H1 (cell line): ENCODE data around the gene STAT4. TPM values are rescaled to one million over a fixed set of nuclear protein-coding genes. Genes with fewer than 3 reads are reported as not detected.

ENCODE experiments used
- CTCF ChIA-PET: fragments of 300-600 bp; sonication (Branson Sonifier 250); formaldehyde crosslinking; loops from one replicate; lab custom pipeline; 2021; ENCODE audit not compliant: partially characterized antibody; lab: Charles Lee
- POLR2A ChIA-PET: fragments of 300-600 bp; sonication (Branson Sonifier 250); formaldehyde crosslinking; loops from one replicate; lab custom pipeline; 2021; ENCODE audit warnings: inconsistent platforms; ENCODE audit not compliant: partially characterized antibody; lab: Charles Lee
- DNase-seq, 2 experiments: peaks; one replicate each; pipeline versions ENCODE4 v3.0.0 to v3.0.0-alpha.2; 2010 to 2022; ENCODE audit warnings: low spot score in 2 of 2, low read depth in 1 of 2, mixed read lengths in 1 of 2
- FAIRE-seq: peaks from 2 replicates; lab custom pipeline; 2011; peaks lifted over from hg19 to GRCh38; lab: Jason Lieb, UNC
- H2AFZ ChIP-seq: 2 replicates; pipeline ENCODE4 v1.8.1; 2012; ENCODE audit warnings: low read length, inconsistent platforms
- H2AK5ac ChIP-seq: 2 replicates; pipeline ENCODE4 v1.6.1; 2013; ENCODE audit warnings: low read depth, low read length
- H2BK120ac ChIP-seq: replicated peaks from 2 replicates; pipeline ENCODE3; 2013; ENCODE audit warnings: low read depth, low read length, inconsistent platforms
- H2BK12ac ChIP-seq: 2 replicates; pipeline ENCODE4 v1.6.1; 2013; ENCODE audit warnings: low read depth, low read length
- H2BK15ac ChIP-seq: 2 replicates; pipeline ENCODE4 v1.6.1; 2013; ENCODE audit warnings: low read length
- H2BK20ac ChIP-seq: 2 replicates; pipeline ENCODE4 v1.6.1; 2013; ENCODE audit warnings: low read length
- H2BK5ac ChIP-seq: 2 replicates; pipeline ENCODE4 v1.6.1; 2013; ENCODE audit warnings: low read depth, low read length
- H3K14ac ChIP-seq: 2 replicates; pipeline ENCODE4 v1.6.1; 2013; ENCODE audit warnings: inconsistent platforms; ENCODE audit not compliant: insufficient read length
- H3K18ac ChIP-seq: 2 replicates; pipeline ENCODE4 v1.6.1; 2013; ENCODE audit warnings: low read length; ENCODE audit errors: extremely low read depth
- H3K23ac ChIP-seq: 2 replicates; pipeline ENCODE4 v1.6.1; 2013; ENCODE audit warnings: inconsistent platforms; ENCODE audit not compliant: insufficient read length
- H3K23me2 ChIP-seq: 2 replicates; pipeline ENCODE4 v1.6.1; 2013; ENCODE audit warnings: low read depth, low read length
- H3K27ac ChIP-seq: 2 replicates; pipeline ENCODE4 v1.6.1; 2011; ENCODE audit warnings: low read depth, low read length, inconsistent platforms
- H3K27me3 ChIP-seq, 4 experiments: replicated peaks in 1 of 4; 1 replicate in 1 of 4; 2 replicates in 3 of 4; pipeline versions ENCODE4 v1.6.1 to v1.8.1; 2011 to 2013; ENCODE audit warnings: low read length in 3 of 4, mild to moderate bottlenecking in 3 of 4, inconsistent platforms in 2 of 4, mixed read lengths in 2 of 4, moderate library complexity in 1 of 4; ENCODE audit not compliant: control insufficient read depth in 3 of 4, insufficient read depth in 3 of 4; ENCODE audit errors: extremely low read depth in 1 of 4
- H3K36me3 ChIP-seq, 4 experiments: 2 replicates each; pipeline versions ENCODE4 v1.6.1 to v1.8.1; 2011 to 2013; ENCODE audit warnings: mild to moderate bottlenecking in 4 of 4, low read length in 3 of 4, moderate library complexity in 2 of 4, control low read depth in 1 of 4, inconsistent platforms in 1 of 4; ENCODE audit not compliant: insufficient read depth in 4 of 4, control insufficient read depth in 2 of 4
- H3K4ac ChIP-seq: replicated peaks from 2 replicates; pipeline ENCODE3; 2013; ENCODE audit warnings: low read length, low read depth, mixed read lengths, inconsistent platforms; ENCODE audit not compliant: insufficient read length
- H3K4me1 ChIP-seq, 4 experiments: replicated peaks in 1 of 4; 1 replicate in 1 of 4; 2 replicates in 3 of 4; pipeline versions ENCODE4 v1.6.1 to v1.8.1; 2011 to 2013; ENCODE audit warnings: low read length in 3 of 4, inconsistent platforms in 2 of 4, mixed read lengths in 1 of 4; ENCODE audit not compliant: insufficient read depth in 4 of 4, control insufficient read depth in 3 of 4
- H3K4me2 ChIP-seq, 2 experiments: 2 replicates each; pipeline versions ENCODE4 v1.6.1 to v1.8.1; 2011 to 2013; ENCODE audit warnings: low read depth in 2 of 2, low read length in 2 of 2, control low read depth in 1 of 2, inconsistent platforms in 1 of 2, mild to moderate bottlenecking in 1 of 2; ENCODE audit not compliant: insufficient read depth in 1 of 2
- H3K4me3 ChIP-seq, 4 experiments: fragments of 200-600, 300-600 bp in 1 of 4; sonication (generic), shearing (Covaris generic), sonication (Bioruptor Twin) in 1 of 4; 2 replicates each; pipeline versions ENCODE4 v1.5.1 to v1.8.1; 2011 to 2016; ENCODE audit warnings: low read length in 4 of 4, low read depth in 3 of 4, control low read depth in 2 of 4, inconsistent platforms in 2 of 4, mild to moderate bottlenecking in 2 of 4, mixed read lengths in 1 of 4, moderate library complexity in 1 of 4; ENCODE audit not compliant: insufficient read depth in 2 of 4; ENCODE audit errors: extremely low read depth in 1 of 4
- H3K56ac ChIP-seq: replicated peaks from 2 replicates; pipeline ENCODE3; 2013; ENCODE audit warnings: low read depth, mild to moderate bottlenecking, mixed read lengths, low read length, inconsistent platforms; ENCODE audit not compliant: insufficient read length
- H3K79me1 ChIP-seq: 2 replicates; pipeline ENCODE4 v1.6.1; 2013; ENCODE audit warnings: low read depth, low read length, control low read depth
- H3K79me2 ChIP-seq, 2 experiments: 2 replicates each; pipeline versions ENCODE4 v1.6.1 to v1.8.1; 2012 to 2013; ENCODE audit warnings: low read length in 2 of 2, mild to moderate bottlenecking in 2 of 2, inconsistent platforms in 1 of 2; ENCODE audit not compliant: insufficient read depth in 2 of 2, control insufficient read depth in 1 of 2
- H3K9ac ChIP-seq, 4 experiments: replicated peaks in 1 of 4; 1 replicate in 1 of 4; 2 replicates in 3 of 4; pipeline versions ENCODE4 v1.6.1 to v1.8.1; 2011 to 2013; ENCODE audit warnings: low read depth in 3 of 4, low read length in 3 of 4, control low read depth in 2 of 4, mild to moderate bottlenecking in 2 of 4, moderate library complexity in 2 of 4, inconsistent platforms in 1 of 4; ENCODE audit errors: extremely low read depth in 1 of 4
- H3K9me3 ChIP-seq, 2 experiments: 2 replicates each; pipeline versions ENCODE4 v1.6.1 to v1.8.1; 2012 to 2013; ENCODE audit warnings: mild to moderate bottlenecking in 2 of 2, moderate library complexity in 2 of 2, control low read depth in 1 of 2, inconsistent platforms in 1 of 2, low read depth in 1 of 2, low read length in 1 of 2, mixed read lengths in 1 of 2; ENCODE audit not compliant: insufficient read depth in 2 of 2
- H4K20me1 ChIP-seq, 2 experiments: replicated peaks in 1 of 2; 2 replicates each; pipeline versions ENCODE3 to v1.8.1; 2011 to 2013; ENCODE audit warnings: inconsistent platforms in 2 of 2, low read length in 2 of 2, mild to moderate bottlenecking in 1 of 2; ENCODE audit not compliant: insufficient read depth in 2 of 2, control insufficient read depth in 1 of 2
- H4K5ac ChIP-seq: 2 replicates; pipeline ENCODE4 v1.6.1; 2013; ENCODE audit warnings: low read length, low read depth, mixed read lengths, inconsistent platforms; ENCODE audit not compliant: insufficient read length
- H4K8ac ChIP-seq: 2 replicates; pipeline ENCODE4 v1.8.0; 2013; ENCODE audit warnings: mild to moderate bottlenecking, moderate library complexity, low read length, inconsistent platforms; ENCODE audit not compliant: insufficient read depth; ENCODE audit errors: extremely low read depth
- H4K91ac ChIP-seq: replicated peaks from 2 replicates; pipeline ENCODE3; 2013; ENCODE audit warnings: low read length, mixed read lengths, inconsistent platforms; ENCODE audit not compliant: insufficient read length
- ATF2 ChIP-seq: IDR thresholded peaks from 2 replicates; pipeline ENCODE4 v1.6.1; 2012; ENCODE audit warnings: low read length, inconsistent platforms
- ATF3 ChIP-seq: IDR thresholded peaks from 2 replicates; pipeline ENCODE4 v1.6.1; 2011; ENCODE audit warnings: low read depth, mild to moderate bottlenecking, low read length; ENCODE audit not compliant: insufficient read depth
- BACH1 ChIP-seq: IDR thresholded peaks from 2 replicates; pipeline ENCODE4 v1.6.1; 2012; ENCODE audit warnings: low read length, improper control_type of control experiment
- CBX8 ChIP-seq: fragments of 300-800, 300-1000 bp; sonication (generic); IDR thresholded peaks from 2 replicates; pipeline ENCODE4 v1.7.1; 2016; ENCODE audit warnings: low read depth, low read length, borderline replicate concordance
- CHD2 ChIP-seq: IDR thresholded peaks from 2 replicates; pipeline ENCODE4 v1.6.1; 2012; ENCODE audit warnings: low read length, improper control_type of control experiment
- CTBP2 ChIP-seq: IDR thresholded peaks from 2 replicates; pipeline ENCODE4 v1.7.0; 2011; ENCODE audit warnings: borderline replicate concordance, mild to moderate bottlenecking, moderate library complexity, mixed read lengths, low read length; ENCODE audit not compliant: insufficient read depth, insufficient read length
- JUND ChIP-seq: IDR thresholded peaks from 2 replicates; pipeline ENCODE4 v1.6.1; 2011; ENCODE audit warnings: mild to moderate bottlenecking, improper control_type of control experiment, low read length
- SIRT6 ChIP-seq: IDR thresholded peaks from one replicate; pipeline ENCODE4 v1.7.1; 2012; ENCODE audit warnings: low read length, inconsistent platforms
- SIX5 ChIP-seq: IDR thresholded peaks from 2 replicates; pipeline ENCODE4 v1.6.1; 2011; ENCODE audit warnings: mild to moderate bottlenecking, low read depth, low read length
- SP2 ChIP-seq: IDR thresholded peaks from 2 replicates; pipeline ENCODE4 v1.6.1; 2012; ENCODE audit warnings: mild to moderate bottlenecking, low read length, inconsistent platforms
- TCF12 ChIP-seq: IDR thresholded peaks from 2 replicates; pipeline ENCODE4 v1.6.1; 2011; ENCODE audit warnings: low read depth, mild to moderate bottlenecking, low read length
- USF2 ChIP-seq: IDR thresholded peaks from 2 replicates; pipeline ENCODE4 v1.6.1; 2011; ENCODE audit warnings: low read length, improper control_type of control experiment
- WGBS, 2 experiments: shearing (Covaris generic) in 1 of 2; methylation state at CpG; one replicate each; pipeline versions ENCODE4 v1.1.6 to v1.1.7; 2013 to 2015; ENCODE audit warnings: low lambda C conversion rate in 2 of 2, mixed read lengths in 2 of 2, inconsistent platforms in 1 of 2, low coverage in 1 of 2, missing lambda C conversion rate in 1 of 2; ENCODE audit not compliant: insufficient replicate concordance in 2 of 2, insufficient coverage in 1 of 2, insufficient read length in 1 of 2; ENCODE audit errors: extremely low coverage in 1 of 2, missing lambda C conversion rate in 1 of 2; 5-methylcytosine and 5-hydroxymethylcytosine counted together
- polyA plus RNA-seq, 7 experiments: library from polyadenylated mRNA; depleted of rRNA in 3 of 7; stranded (reverse) in 5 of 7; unstranded in 2 of 7; fragments of >200 nt in 5 of 7; fragments of 200-250 nt in 2 of 7; gene quantifications; 1 replicate in 5 of 7; 2 replicates in 1 of 7; 4 replicates in 1 of 7; pipeline versions ENCODE4 v1.2.1 to v1.2.3, GENCODE V29; 2011 to 2013; ENCODE audit warnings: missing spikeins in 2 of 7, mixed read lengths in 2 of 7
- total RNA-seq: library from RNA; stranded (reverse); fragmentation: NEBNext Ultra II Directional; extraction: Animal tissue kit (Norgen Biotek cat#: 25700); gene quantifications from 2 replicates; pipeline ENCODE4 v1.2.1, GENCODE V29; 2021

Gene STAT4
- total and polyA plus RNA-seq, 2 of the 8 experiments (the other 6 are each of a cell fraction or from before 2014, with no cell fraction given): 0.36 to 0.63 TPM

DNA sequence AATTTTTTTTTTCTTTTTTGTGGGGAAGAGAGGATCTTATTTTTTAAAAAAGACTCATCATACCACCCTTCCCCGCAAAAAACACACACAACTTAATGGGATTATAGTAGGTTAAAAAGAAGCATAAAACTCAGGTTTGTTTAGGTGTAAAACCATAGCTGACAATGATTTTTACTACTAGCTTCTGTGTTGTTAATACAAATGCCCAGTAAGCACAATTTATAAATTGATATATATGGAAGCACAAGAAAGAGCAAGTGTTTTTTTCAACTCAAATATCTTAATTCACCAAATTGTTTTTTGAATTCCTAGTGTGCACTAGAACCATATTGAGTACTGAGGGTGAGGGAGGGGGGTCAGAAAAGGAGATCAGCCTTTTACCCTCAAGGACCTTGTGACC lies 7.0 kb downstream of the STAT4 start:
- Histone ChIP-seq H2BK12ac (no peak overlapping the region), H3K4ac (no peak overlapping the region), H4K5ac (no peak overlapping the region), H3K79me1 (no peaks in the 10 kb centered on the region), H3K27ac (no peak overlapping the region), H3K4me3 (no peak overlapping the region), H3K9me3 (no peaks in the 10 kb centered on the region), H3K4me1 (no peaks in the 10 kb centered on the region), H3K9ac (no peak overlapping the region), H2BK120ac (no peak overlapping the region), H3K23ac (no peak overlapping the region), H3K27me3 (no peaks in the 10 kb centered on the region), H2BK20ac (no peak overlapping the region), H2BK5ac (no peak overlapping the region), H4K91ac (no peak overlapping the region), H3K23me2 (no peaks in the 10 kb centered on the region; the same call in 1 of the 2 replicates), H2AFZ (peak overlapping the region; percentile 82; the same call in 1 of the 2 replicates), H4K20me1 (no peaks in the 10 kb centered on the region), H3K14ac (no peak overlapping the region), H3K4me2 (no peak overlapping the region), H3K79me2 (no peaks in the 10 kb centered on the region), H3K56ac (no peak overlapping the region), H4K8ac (no peak overlapping the region), H2AK5ac (no peak overlapping the region), H3K36me3 (no peaks in the 10 kb centered on the region), H2BK15ac (no peak overlapping the region), H3K18ac (no peak overlapping the region)
- whole genome bisulfite sequencing, 2 experiments: 83% methylated on average over 1 of the region's 1 CpG; no CpG with 5 or more reads in 1 of the 2 experiments
- DNase-seq: no peak
- POLR2A ChIA-PET: no interaction called here
- CTCF ChIA-PET: interaction anchor here (1.1 to 3.4 kb wide), 3 partner anchors 12 to 92 kb away, joined by 4 to 13 read pairs (median 4); no protein-coding TSS in a partner anchor
- TF ChIP-seq USF2: no peak
- TF ChIP-seq ATF2: no peak
- no peak for TF ChIP-seq CHD2
- no peak for TF ChIP-seq BACH1
- no peak for TF ChIP-seq CBX8
- TF ChIP-seq SP2: no peak
- no peak for TF ChIP-seq SIRT6
- no peak for TF ChIP-seq JUND
- TF ChIP-seq ATF3: no peak
- TF ChIP-seq CTBP2: no peak
- TF ChIP-seq SIX5: no peak
- no peak for TF ChIP-seq TCF12
- no peak for FAIRE-seq
